Keratinocyte (primary cell): ENCODE results near the gene TGFBR1.

Experiments
- EZH2 ChIP-seq: IDR thresholded peaks from one replicate; pipeline ENCODE4 v1.6.1; 2012; ENCODE audit warnings: inconsistent platforms, mild to moderate bottlenecking, low read length, moderate library complexity
- TF ChIP-seq, protein P1 (sequence below), 3 experiments: IDR thresholded peaks in 1 of 3; conservative IDR thresholded peaks in 1 of 3; optimal IDR thresholded peaks in 1 of 3; 2 replicates in 2 of 3; 3 replicates in 1 of 3; pipeline versions ENCODE3 to v1.5.1; 2011; ENCODE audit warnings: low read length in 3 of 3, mild to moderate bottlenecking in 3 of 3, moderate library complexity in 2 of 3, control low read depth in 1 of 3, inconsistent platforms in 1 of 3; ENCODE audit not compliant: insufficient read depth in 2 of 3; ENCODE audit errors: extremely low read depth in 1 of 3

DNA sequence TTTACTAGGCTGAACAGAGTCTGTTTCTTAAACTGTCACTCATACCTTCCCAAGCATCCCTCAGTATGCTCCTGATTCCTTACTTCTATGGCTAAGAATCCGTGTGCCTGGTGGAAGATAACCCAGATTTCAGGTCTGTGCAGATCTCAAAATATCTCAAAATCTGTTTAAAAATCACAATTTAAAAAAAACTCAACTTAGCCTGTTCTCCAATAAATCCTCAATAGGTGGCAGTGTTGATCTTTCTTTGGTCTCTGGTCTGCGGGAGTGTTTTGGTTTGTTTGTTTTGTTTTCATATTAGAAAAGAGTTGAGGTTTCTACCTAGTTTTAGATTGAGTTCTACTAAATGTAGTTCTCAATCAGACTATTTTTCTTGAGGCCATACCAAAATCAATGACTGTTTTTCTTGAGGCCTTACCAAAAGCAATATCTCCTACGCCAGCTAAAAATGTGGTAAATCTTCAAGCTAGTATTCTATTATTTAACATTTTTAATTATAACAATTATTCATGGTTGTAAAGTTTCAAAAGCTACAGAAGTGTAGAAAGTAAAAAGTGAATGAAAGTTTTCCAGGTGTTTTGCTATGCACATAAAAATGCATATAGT is 57.9 kb downstream of the TGFBR1 start:
- TF ChIP-seq, protein P1, sequence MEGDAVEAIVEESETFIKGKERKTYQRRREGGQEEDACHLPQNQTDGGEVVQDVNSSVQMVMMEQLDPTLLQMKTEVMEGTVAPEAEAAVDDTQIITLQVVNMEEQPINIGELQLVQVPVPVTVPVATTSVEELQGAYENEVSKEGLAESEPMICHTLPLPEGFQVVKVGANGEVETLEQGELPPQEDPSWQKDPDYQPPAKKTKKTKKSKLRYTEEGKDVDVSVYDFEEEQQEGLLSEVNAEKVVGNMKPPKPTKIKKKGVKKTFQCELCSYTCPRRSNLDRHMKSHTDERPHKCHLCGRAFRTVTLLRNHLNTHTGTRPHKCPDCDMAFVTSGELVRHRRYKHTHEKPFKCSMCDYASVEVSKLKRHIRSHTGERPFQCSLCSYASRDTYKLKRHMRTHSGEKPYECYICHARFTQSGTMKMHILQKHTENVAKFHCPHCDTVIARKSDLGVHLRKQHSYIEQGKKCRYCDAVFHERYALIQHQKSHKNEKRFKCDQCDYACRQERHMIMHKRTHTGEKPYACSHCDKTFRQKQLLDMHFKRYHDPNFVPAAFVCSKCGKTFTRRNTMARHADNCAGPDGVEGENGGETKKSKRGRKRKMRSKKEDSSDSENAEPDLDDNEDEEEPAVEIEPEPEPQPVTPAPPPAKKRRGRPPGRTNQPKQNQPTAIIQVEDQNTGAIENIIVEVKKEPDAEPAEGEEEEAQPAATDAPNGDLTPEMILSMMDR (optimal IDR thresholded peaks at IDR 0.05 in 1 of 3, IDR thresholded peaks at IDR 0.05 in 1 of 3, conservative IDR thresholded peaks at IDR 0.05 in 1 of 3; ENCODE audit: extremely low read depth in 1 of 3, insufficient read depth in 2 of 3, low read length in 3 of 3) = peak in 2 of 3 experiments; percentile 42 to 43
- TF ChIP-seq EZH2 = no peak
